A549 treated with AZD2906 at 1 μM for 4 hours (cell line): ENCODE data around the gene TMSB15A. TPM values are rescaled to one million over a fixed set of nuclear protein-coding genes. Genes with fewer than 3 reads are reported as not detected.

Experiments used
- total RNA-seq: library from RNA; stranded (reverse); fragments of 200-300 nt; extraction: Qiagen RNA extraction; gene quantifications from 5 replicates; pipeline ENCODE4 v1.2.3, GENCODE V29; 2022

Gene TMSB15A
- total RNA-seq: 0.33 to 0.81 TPM (median 0.56 TPM) in 5 replicates

GRCh38 chrX:102515975-102516941 is at the start of gene TMSB15A:
TSS of gene TMSB15A (minus strand) at chrX:102516739.

DNA sequence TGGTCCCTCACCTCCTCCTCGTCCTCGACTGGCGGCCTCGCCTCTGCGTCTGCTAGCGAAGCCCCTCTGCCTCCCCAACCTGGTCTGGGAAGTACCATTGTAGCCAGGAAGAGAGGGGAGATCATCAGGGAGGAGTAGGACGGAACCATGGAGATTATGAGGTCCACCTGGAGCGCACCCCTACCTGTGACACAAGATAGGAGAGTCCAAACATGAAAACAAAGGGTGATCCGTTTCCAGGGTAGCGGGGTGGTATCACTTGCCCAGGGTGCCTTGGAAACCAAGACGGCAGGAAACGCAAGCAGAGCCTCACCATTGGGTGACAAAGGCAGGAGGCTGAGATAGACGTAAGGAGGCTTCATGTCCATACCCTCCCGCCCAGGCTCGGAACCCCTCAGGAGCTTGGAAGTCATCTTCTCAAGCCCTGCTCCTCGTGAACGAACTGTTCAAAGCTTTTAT is 44.7 kb downstream of the TMSB15A start, which contains the start of gene TCP11X2:
Gene TCP11X2 (minus strand): TSS at position 51 of the 459 bp plus-strand sequence.

Other genes starting within 250 kb of the TMSB15A start
- 0.03 TPM in 2 of 5 replicates, not detected in the others for gene NXF2B, start 76.7 kb downstream of the TMSB15A start, total RNA-seq
- gene TCP11X2, start 44.9 kb downstream of the TMSB15A start, total RNA-seq: not detected in 5 replicates
- gene ARMCX5, start 82.8 kb upstream of the TMSB15A start, total RNA-seq: 8.1 to 13.3 TPM (median 9.2 TPM) in 5 replicates
- 0.24 to 0.30 TPM (median 0.25 TPM) in 5 replicates for gene GPRASP1, start 134.7 kb upstream of the TMSB15A start, total RNA-seq
- 4.7 to 8.5 TPM (median 5.7 TPM) in 5 replicates for gene GPRASP2, start 195.7 kb upstream of the TMSB15A start, total RNA-seq
- 2.6 to 3.9 TPM (median 3.1 TPM) in 5 replicates for gene GPRASP3, start 204.0 kb upstream of the TMSB15A start, total RNA-seq